Muscle of leg (tissue), 11 donors: ENCODE measurements around the gene LRRFIP1. TPM values are rescaled to one million over a fixed set of nuclear protein-coding genes. Genes with fewer than 3 reads are reported as not detected.

Source experiments
- DNase-seq: peaks from one replicate; pipeline ENCODE4 v3.0.0; 2013
- H3K27ac ChIP-seq: one replicate; pipeline ENCODE4 v1.5.1; 2013; ENCODE audit warnings: mild to moderate bottlenecking, low read length, control low read depth
- H3K27me3 ChIP-seq: one replicate; pipeline ENCODE4 v1.6.1; 2013; ENCODE audit warnings: low read length; ENCODE audit not compliant: control insufficient read depth, insufficient read depth
- H3K36me3 ChIP-seq: one replicate; pipeline ENCODE4 v1.6.1; 2013; ENCODE audit warnings: low read length; ENCODE audit not compliant: control insufficient read depth, insufficient read depth
- H3K4me1 ChIP-seq: one replicate; pipeline ENCODE4 v1.6.1; 2013; ENCODE audit warnings: low read length; ENCODE audit not compliant: control insufficient read depth, insufficient read depth
- H3K4me3 ChIP-seq: one replicate; pipeline ENCODE4 v1.5.1; 2013; ENCODE audit warnings: low read length, control low read depth
- H3K9me3 ChIP-seq: replicated peaks from 2 replicates; pipeline ENCODE4 v1.6.1; 2013; ENCODE audit warnings: low read depth, low read length; ENCODE audit not compliant: control insufficient read depth
- WGBS: methylation state at CpG from one replicate; pipeline ENCODE4 v1.1.5; 2013; ENCODE audit warnings: missing lambda C conversion rate; ENCODE audit not compliant: insufficient coverage; 5-methylcytosine and 5-hydroxymethylcytosine counted together
- polyA plus RNA-seq, 8 donors: library from polyadenylated mRNA; unstranded; fragments of 120-200 nt; gene quantifications; one replicate each; pipeline versions ENCODE4 v1.2.1 to v1.2.3, GENCODE V29; 2013; ENCODE audit warnings: inconsistent platforms in 1 of 8, low replicate concordance in 1 of 8; ENCODE audit not compliant: insufficient read length in 8 of 8, insufficient read depth in 1 of 8
- total RNA-seq: library from RNA; stranded (reverse); fragments of 120-200 nt; gene quantifications from one replicate; pipeline ENCODE4 v1.2.4, GENCODE V29; 2013

The LRRFIP1 gene
- total and polyA plus RNA-seq, 9 donors = 95.1 to 182 (median 113) TPM

GRCh38 chr2:237651761-237652160 is 24.4 kb downstream of the LRRFIP1 start:
- 94% methylated on average over 6 of the region's 10 CpGs for WGBS
- Histone ChIP-seq H3K36me3 (peaks cover 36% of the 10 kb centered on the region), H3K4me1 (peaks cover 12% of the 10 kb centered on the region), H3K27ac (no peak overlapping the region), H3K9me3 (peaks cover 30% of the 10 kb centered on the region), H3K27me3 (no peaks in the 10 kb centered on the region), H3K4me3 (no peak overlapping the region)
- DNase-seq = no peak

GRCh38 chr2:237652181-237652580 is 24.8 kb downstream of the LRRFIP1 start:
- Histone ChIP-seq H3K27ac (no peak overlapping the region), H3K27me3 (no peaks in the 10 kb centered on the region), H3K36me3 (peaks cover 33% of the 10 kb centered on the region), H3K4me1 (peaks cover 10% of the 10 kb centered on the region), H3K4me3 (no peak overlapping the region), H3K9me3 (peaks cover 32% of the 10 kb centered on the region)
- DNase-seq = no peak
- WGBS = 96% methylated on average over 3 of the region's 3 CpGs

- Histone ChIP-seq H3K27ac (no peak overlapping the region), H3K4me1 (peaks cover 3% of the 10 kb centered on the region), H3K4me3 (no peak overlapping the region), H3K36me3 (peaks cover 32% of the 10 kb centered on the region), H3K9me3 (peaks cover 34% of the 10 kb centered on the region), H3K27me3 (no peaks in the 10 kb centered on the region)
- no CpG with 5 or more reads among the region's 2 CpGs for WGBS
- no peak for DNase-seq
Measured at GRCh38 chr2:237652854-237653253, 25.5 kb downstream of the LRRFIP1 start.

- H3K4me3 ChIP-seq = no peak overlapping the region
- peak; percentile 79 for DNase-seq
- peaks cover 32% of the 10 kb centered on the region for H3K36me3 ChIP-seq
- no peaks in the 10 kb centered on the region for H3K27me3 ChIP-seq
- no peaks in the 10 kb centered on the region for H3K4me1 ChIP-seq
- no peak overlapping the region for H3K27ac ChIP-seq
- H3K9me3 ChIP-seq = peaks cover 36% of the 10 kb centered on the region
- no CpG with 5 or more reads among the region's 5 CpGs for WGBS
Measured at GRCh38 chr2:237653776-237654558, 26.6 kb downstream of the LRRFIP1 start.

GRCh38 chr2:237657063-237657462 is 29.7 kb downstream of the LRRFIP1 start:
- Histone ChIP-seq H3K27me3 (no peaks in the 10 kb centered on the region), H3K4me3 (no peak overlapping the region), H3K9me3 (peaks cover 22% of the 10 kb centered on the region), H3K27ac (no peak overlapping the region), H3K4me1 (peaks cover 17% of the 10 kb centered on the region), H3K36me3 (peaks cover 10% of the 10 kb centered on the region)
- no peak for DNase-seq
- 100% methylated on average over 3 of the region's 5 CpGs for WGBS

- Histone ChIP-seq H3K27me3 (no peaks in the 10 kb centered on the region), H3K36me3 (peaks cover 2% of the 10 kb centered on the region), H3K4me3 (no peak overlapping the region), H3K27ac (no peak overlapping the region), H3K4me1 (peaks cover 39% of the 10 kb centered on the region), H3K9me3 (peaks cover 6% of the 10 kb centered on the region)
- WGBS = 48% methylated on average over 2 of the region's 5 CpGs
- DNase-seq = no peak
Measured at GRCh38 chr2:237660381-237660900, 33.1 kb downstream of the LRRFIP1 start.

- H3K36me3 ChIP-seq = peaks cover 6% of the 10 kb centered on the region
- H3K27me3 ChIP-seq = no peaks in the 10 kb centered on the region
- H3K4me1 ChIP-seq = peaks cover 39% of the 10 kb centered on the region
- peak; percentile 55 for DNase-seq
- H3K27ac ChIP-seq = no peak overlapping the region
- H3K9me3 ChIP-seq = peaks cover 6% of the 10 kb centered on the region
- H3K4me3 ChIP-seq = no peak overlapping the region
- WGBS = 35% methylated on average over 6 of the region's 6 CpGs
Measured at GRCh38 chr2:237661270-237661669, 33.9 kb downstream of the LRRFIP1 start.

GRCh38 chr2:237661799-237662328 is 34.5 kb downstream of the LRRFIP1 start:
- peak; percentile 40 for DNase-seq
- no peak overlapping the region for H3K27ac ChIP-seq
- peaks cover 41% of the 10 kb centered on the region for H3K4me1 ChIP-seq
- H3K9me3 ChIP-seq = peaks cover 6% of the 10 kb centered on the region
- H3K27me3 ChIP-seq = no peaks in the 10 kb centered on the region
- peaks cover 5% of the 10 kb centered on the region for H3K36me3 ChIP-seq
- H3K4me3 ChIP-seq = no peak overlapping the region
- WGBS = 72% methylated on average over 4 of the region's 11 CpGs

- peaks cover 5% of the 10 kb centered on the region for H3K36me3 ChIP-seq
- peak overlapping the region; percentile 76 for H3K27ac ChIP-seq
- DNase-seq = peak; percentile 95
- no peak overlapping the region for H3K4me3 ChIP-seq
- peaks cover 3% of the 10 kb centered on the region for H3K9me3 ChIP-seq
- peaks cover 44% of the 10 kb centered on the region for H3K4me1 ChIP-seq
- 2% methylated on average over 13 of the region's 13 CpGs for WGBS
- H3K27me3 ChIP-seq = no peaks in the 10 kb centered on the region
Measured at GRCh38 chr2:237662671-237663093, 35.3 kb downstream of the LRRFIP1 start.

GRCh38 chr2:237663517-237664110 is 36.2 kb downstream of the LRRFIP1 start:
- Histone ChIP-seq H3K27me3 (no peaks in the 10 kb centered on the region), H3K4me1 (peaks cover 52% of the 10 kb centered on the region), H3K4me3 (no peak overlapping the region), H3K36me3 (peaks cover 5% of the 10 kb centered on the region), H3K9me3 (no peaks in the 10 kb centered on the region), H3K27ac (peak overlapping the region; percentile 76)
- peak; percentile 36 for DNase-seq
- WGBS = 51% methylated on average over 11 of the region's 12 CpGs
